Measurements from ENCODE around the gene PPP1CC.

- no peak for TF ChIP-seq CTCF (IDR thresholded peaks at IDR 0.05)
- no peak for TF ChIP-seq POLR2A (IDR thresholded peaks at IDR 0.05)
Observed at GRCh38 chr12:110766311-110767154, 23.8 kb upstream of the PPP1CC start.
